Measurements from ENCODE around the gene KDM5B.
"Not testable (repeated sequence)": the region's sequence is repeated elsewhere in the genome, so short reads cannot be mapped to it uniquely, and the experiment has no call there.

The KDM5B gene

DNA sequence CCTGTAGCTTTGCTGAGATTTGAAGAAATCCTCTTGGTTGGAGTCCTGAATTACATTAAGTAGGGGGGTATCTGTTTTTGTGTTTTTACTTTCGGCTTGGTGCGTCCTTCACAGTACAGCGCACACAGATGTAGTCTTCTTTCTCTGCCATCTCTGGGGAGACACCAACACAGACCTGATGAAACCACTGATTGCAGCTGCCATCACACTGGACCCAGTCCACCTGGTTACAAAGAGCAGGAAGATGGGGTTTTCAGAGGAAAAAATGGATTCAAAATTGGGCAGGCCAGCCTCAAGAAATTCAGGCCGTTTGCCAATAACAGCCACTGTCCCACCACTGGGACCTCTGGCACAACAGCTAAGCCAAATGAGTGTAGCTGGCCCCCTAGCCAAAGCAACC lies 79.3 kb downstream of the KDM5B start:
- FAIRE-seq, result no peak
- no peak for DNase-seq (ENCODE audit: insufficient read length)

DNA sequence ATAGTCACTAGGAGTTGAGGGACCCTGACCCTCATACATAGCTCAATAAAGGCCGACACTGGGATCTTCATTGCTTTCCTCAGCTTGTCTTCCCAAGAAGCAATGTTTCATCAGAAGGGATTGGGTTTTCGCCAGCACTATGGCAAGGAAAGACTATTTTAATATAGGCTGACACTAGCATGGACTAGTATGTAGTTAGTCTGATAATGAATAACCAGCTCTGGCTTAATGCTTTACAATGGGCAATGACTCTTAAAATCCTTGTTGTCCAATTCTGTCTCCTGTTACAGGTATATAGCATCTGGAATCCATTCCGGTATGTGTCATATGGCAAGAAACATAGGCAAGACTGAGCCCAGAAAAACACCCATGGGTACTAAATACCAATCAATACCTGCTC lies 82.7 kb downstream of the KDM5B start:
- DNase-seq (ENCODE audit: insufficient read length) (no peak), FAIRE-seq (no peak)
- no peak for TF ChIP-seq POLR2AphosphoS5 (IDR thresholded peaks at IDR 0.05; ENCODE audit: low read depth, low read length)
- TF ChIP-seq POLR2A (IDR thresholded peaks at IDR 0.05; ENCODE audit: low read depth, low read length), result no peak
- no peak for TF ChIP-seq TAF1 (IDR thresholded peaks at IDR 0.05; ENCODE audit: borderline replicate concordance, low read depth, low read length)

More for the DNA sequence above, 79.3 kb downstream of the KDM5B start:
- TF ChIP-seq POLR2AphosphoS5 (IDR thresholded peaks at IDR 0.05; ENCODE audit: low read depth, low read length), result no peak

DNA sequence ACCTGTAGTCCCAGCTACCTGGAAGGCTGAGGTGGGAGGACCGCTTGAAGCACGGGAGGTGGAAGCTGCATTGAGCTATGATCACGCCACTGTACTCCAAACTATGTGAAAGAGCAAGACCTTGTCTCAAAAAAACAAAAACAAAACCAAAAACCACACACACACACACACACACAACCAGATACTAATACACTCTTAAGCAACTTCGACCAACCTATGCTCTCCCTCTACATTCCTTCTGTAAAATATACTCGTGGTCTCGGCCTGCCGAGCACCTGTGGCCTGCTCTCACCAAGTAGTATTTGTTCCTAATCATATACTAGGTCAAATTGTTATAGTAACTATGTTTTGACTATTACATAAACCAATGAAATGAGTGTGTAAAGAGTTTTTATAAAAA lies 84.5 kb downstream of the KDM5B start:
- TF ChIP-seq POLR2A (IDR thresholded peaks at IDR 0.05; ENCODE audit: low read depth, low read length) (no peak), TAF1 (IDR thresholded peaks at IDR 0.05; ENCODE audit: borderline replicate concordance, low read depth, low read length) (no peak)
- no peak for FAIRE-seq
- no peak for DNase-seq (ENCODE audit: insufficient read length)

DNA sequence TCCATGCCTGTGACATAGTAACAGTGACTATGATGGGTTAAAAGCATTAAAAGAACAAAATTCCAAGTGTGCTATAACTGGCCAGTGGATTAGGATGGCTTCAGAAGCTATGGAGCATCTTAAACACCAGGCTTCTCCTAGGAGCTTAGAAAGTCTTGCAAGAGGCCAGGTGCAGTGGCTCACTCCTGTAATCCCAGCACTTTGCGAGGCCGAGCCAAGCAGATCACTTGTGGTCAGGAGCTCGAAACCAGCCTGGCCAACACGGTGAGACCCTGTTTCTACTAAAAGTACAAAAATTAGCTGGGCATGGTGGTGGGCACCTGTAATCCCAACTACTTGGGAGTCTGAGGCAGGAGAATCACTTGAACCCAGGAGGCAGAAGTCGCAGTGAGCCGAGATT lies 85.2 kb downstream of the KDM5B start:
- DNase-seq (ENCODE audit: insufficient read length); FAIRE-seq: not testable (repeated sequence)

DNA sequence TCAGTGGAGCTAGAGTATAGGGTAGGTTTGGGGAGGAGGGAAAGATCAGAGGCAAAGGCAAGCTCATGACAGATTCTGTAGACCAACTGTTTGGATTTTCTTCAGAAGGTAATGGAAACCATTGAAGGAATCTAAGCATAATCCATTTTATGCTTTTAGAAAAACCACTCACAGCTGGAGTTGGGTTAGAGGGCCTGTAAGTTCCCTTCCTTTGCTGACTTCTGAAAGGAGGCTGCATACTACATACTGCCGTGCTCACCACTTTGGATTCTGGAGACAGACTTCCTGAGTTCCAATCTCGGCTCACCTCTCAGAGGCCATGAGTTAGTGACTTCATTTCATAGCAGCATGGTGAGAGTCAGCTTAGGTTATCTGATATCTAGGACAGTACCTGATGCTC lies 91.6 kb downstream of the KDM5B start:
- FAIRE-seq (no peak), DNase-seq (ENCODE audit: insufficient read length) (no peak)
- TF ChIP-seq TAF1 (IDR thresholded peaks at IDR 0.05; ENCODE audit: borderline replicate concordance, low read depth, low read length) (no peak), POLR2AphosphoS5 (IDR thresholded peaks at IDR 0.05; ENCODE audit: low read depth, low read length) (no peak), POLR2A (IDR thresholded peaks at IDR 0.05; ENCODE audit: low read depth, low read length) (no peak)

DNA sequence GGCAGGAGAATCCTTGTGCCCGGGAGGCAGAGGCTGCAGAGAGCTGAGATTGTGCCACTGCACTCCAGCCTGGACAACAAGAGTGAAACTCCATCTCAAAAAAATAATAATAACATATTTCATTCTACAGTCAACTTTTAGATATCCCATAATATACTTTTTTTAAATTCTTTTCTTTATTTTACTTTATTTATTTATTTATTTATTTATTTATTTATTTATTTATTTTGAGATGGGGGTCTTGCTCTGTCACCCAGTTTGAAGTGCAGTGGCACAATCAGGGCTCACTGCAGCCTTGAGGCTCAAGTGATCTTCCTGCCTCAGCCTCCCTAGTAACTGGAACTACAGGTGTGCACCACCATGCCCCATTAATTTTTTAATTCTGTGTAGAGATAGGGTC lies 94.0 kb downstream of the KDM5B start:
- DNase-seq (ENCODE audit: insufficient read length); FAIRE-seq: not testable (repeated sequence)

DNA sequence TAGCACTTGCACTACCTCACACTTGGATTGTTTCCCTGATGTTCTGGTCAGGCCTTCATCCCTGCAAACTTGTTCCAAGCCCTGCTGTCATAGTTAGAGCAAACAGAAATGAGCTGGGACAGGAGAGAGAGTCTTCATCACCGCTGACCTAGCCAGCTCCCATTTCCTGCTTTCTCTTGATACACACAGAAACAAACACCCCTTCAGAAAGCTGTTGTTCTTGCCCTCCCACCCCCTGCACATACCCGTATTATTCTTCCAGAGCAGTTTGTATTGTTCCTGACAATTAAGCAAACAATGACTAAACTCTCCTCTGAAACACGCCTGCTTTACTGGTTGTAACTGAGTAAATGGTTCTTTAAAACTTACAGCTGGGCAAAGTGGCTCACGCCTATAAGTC lies 95.1 kb downstream of the KDM5B start:
- TF ChIP-seq POLR2A (IDR thresholded peaks at IDR 0.05; ENCODE audit: low read depth, low read length) (no peak), TAF1 (IDR thresholded peaks at IDR 0.05; ENCODE audit: borderline replicate concordance, low read depth, low read length) (no peak), POLR2AphosphoS5 (IDR thresholded peaks at IDR 0.05; ENCODE audit: low read depth, low read length) (no peak)
- FAIRE-seq (no peak), DNase-seq (ENCODE audit: insufficient read length) (no peak)

DNA sequence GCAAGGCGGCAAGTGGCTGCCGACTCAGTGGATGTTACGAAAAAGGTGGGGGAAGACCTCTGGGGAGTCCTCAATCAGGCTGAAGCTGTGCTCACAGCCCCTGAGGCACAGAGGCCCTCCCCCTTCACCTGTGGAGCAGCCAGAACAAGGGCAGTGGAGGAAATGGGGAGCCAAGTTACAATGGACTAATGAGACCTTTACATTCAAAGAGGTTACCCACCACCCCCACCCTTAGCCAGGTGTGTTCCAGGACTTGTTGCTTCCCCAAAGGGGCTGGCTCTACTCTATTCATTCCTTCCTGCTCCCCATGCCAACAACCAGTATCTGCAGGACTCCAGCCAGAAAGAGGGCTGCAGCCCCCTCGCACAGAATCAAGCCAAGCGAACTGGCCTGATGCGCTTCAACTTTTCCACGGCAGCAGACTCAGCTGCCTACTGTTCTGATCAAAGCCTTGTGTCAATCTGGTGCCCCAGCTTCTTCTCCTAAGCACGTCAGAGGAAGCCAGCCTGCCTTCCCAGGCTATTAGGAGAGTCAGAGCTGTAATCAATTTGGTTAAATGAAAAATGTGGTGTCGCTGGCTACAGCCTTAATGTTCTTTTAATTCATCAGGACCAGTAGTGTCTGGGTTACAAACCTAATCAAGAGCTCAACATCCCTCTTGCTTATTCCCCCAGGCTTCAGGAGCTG lies 96.1 kb downstream of the KDM5B start:
- DNase-seq (ENCODE audit: insufficient read length) (no peak), FAIRE-seq (no peak)
- TF ChIP-seq TAF1 (IDR thresholded peaks at IDR 0.05; ENCODE audit: borderline replicate concordance, low read depth, low read length) (no peak), POLR2AphosphoS5 (IDR thresholded peaks at IDR 0.05; ENCODE audit: low read depth, low read length) (no peak), POLR2A (IDR thresholded peaks at IDR 0.05; ENCODE audit: low read depth, low read length) (no peak)

DNA sequence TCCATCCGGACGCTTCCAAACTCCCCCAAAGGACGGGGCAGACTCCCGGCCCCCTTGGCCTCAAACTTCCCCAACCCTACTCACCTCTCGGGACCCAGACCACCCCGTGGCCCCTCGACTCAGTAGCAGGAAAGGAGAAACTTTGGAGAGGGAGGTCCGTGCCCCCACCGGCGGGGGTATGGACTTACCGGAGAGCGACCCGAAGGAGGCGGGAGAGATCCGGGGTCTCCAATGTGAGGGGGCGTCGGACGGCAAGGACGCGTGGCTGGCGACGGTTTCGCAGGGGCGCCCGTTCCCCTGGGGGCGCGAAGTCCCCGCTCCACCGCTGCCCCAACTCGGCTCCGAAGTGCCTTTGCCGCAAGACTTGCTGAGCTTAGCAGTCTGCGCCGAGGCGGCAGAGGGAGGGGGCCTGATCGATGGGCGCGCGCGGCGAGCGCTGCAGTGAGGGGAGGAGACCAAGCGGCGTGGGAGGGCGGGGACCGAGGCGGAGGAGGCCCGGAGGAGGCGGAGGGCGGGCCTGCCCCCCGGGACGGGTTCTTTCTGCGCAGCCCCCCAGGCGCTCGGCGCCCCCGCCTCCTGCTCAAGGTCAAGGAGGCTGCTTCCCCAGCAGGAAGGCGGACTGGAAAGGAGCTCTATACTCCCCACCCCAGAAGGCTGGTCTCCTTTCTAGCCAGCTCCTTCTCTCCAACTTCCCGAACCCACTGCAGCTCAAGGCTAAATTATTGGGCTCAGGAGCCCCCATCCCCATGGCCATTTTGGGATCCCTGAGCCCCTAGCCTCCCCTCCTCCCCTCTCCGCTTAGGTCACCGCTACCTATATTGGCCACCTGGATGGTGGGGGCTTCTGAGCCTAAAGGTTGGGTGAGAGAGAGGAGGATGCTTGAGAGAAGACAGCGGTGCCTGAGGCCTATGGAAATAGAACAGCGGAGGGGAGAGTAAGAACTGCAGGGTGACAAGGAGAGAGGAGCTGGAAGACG lies 97.9 kb downstream of the KDM5B start, which contains the start of gene SYT2:
Gene SYT2, minus strand, starts transcription at position 385 of the 976 bp plus-strand sequence. CDS start 104,682 bp downstream, outside the sequence.
- FAIRE-seq, result no peak

DNA sequence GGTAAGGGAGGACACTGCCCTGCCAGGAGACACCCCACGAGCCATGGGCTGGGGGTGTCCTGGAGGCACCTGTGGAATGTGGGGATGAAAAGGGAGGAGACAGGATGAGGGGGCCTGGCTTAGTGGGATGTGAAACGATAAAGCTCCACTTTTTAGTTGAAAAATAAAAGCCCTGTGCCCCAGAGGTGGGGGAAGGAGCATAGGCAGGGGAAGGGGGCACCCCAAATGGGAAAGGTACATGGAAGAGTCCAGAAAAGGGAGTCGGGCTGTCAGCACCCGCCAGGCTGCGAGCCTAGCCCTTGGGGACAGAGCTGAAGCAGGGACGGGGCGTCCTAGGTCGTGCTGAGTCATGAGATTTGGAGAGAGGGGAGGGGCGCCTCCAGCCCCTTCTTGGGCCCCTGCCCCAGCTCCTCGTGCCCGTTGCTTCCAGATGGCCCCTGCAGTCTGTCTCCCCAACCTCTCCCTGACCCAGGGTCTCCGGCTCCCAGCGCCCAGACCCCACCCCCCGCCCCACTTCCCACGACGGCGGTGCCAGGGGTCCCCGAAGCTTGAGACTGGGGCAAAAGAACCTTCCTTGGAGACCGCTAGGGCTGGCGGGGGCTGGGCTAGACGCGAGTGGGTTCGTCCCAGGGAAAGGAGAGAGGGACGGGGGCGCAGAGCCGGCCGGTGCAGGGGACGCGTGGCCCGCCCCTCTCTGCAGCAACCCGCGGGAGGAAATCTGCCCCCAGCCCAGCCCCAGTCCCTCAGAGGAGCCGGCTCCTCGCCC lies 98.8 kb downstream of the KDM5B start:
- no peak for FAIRE-seq
- no peak for TF ChIP-seq POLR2AphosphoS5 (IDR thresholded peaks at IDR 0.05; ENCODE audit: low read depth, low read length)
- TF ChIP-seq TAF1 (IDR thresholded peaks at IDR 0.05; ENCODE audit: borderline replicate concordance, low read depth, low read length), result no peak
- TF ChIP-seq POLR2A (IDR thresholded peaks at IDR 0.05; ENCODE audit: low read depth, low read length), result no peak
- no peak for DNase-seq (ENCODE audit: insufficient read length)

More for the DNA sequence above, 97.9 kb downstream of the KDM5B start, which contains the start of gene SYT2:
- no peak for DNase-seq (ENCODE audit: insufficient read length)
- TF ChIP-seq TAF1 (IDR thresholded peaks at IDR 0.05; ENCODE audit: borderline replicate concordance, low read depth, low read length), result no peak
- TF ChIP-seq POLR2AphosphoS5 (IDR thresholded peaks at IDR 0.05; ENCODE audit: low read depth, low read length), result no peak
- TF ChIP-seq POLR2A (IDR thresholded peaks at IDR 0.05; ENCODE audit: low read depth, low read length), result no peak

DNA sequence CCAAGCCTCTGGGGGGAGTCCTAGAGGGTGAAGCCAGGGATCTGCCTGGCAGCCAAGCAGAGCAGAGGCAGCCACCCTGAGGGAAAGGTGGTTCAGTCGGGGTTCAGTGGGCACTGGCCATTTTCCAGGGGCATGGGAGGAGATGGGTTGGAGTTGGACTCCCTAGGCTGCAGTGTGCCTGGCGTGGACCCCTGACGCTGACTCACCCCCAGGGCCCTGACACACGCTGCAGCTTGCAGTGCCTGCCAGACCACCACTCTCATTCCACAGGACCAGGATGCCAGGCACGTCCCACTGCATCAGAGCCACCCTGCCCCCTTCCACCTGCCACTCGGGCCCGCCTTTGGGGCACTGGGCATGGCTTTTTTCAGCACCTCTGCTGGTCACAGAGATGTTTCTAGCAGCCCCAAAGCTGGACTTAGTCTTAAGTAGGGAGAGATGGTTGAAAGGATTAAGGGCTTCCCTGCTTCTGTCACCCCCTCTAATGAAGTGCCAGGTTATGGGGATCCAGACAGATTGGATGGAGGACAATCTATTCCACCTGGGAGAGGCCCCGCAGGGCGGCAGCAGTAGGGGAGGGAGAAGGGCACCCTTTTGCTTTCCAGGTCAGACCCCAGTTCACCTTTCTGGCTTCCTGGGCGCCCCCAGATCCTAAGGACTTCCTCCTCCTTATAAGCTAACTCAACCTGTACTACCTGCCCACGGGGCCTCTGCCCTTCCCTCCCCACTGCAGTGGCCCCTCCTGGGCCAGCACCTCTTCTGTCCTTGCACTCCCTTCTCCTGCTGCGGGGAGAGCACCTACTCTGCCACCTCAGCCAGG lies 99.6 kb downstream of the KDM5B start:
- DNase-seq (ENCODE audit: insufficient read length) (no peak), FAIRE-seq (no peak)
- TF ChIP-seq POLR2A (IDR thresholded peaks at IDR 0.05; ENCODE audit: low read depth, low read length), result no peak

Data from GM12892 (cell line).